HEK293 (cell line): ENCODE data around the gene CASP8.
A peak's percentile ranks its signal among the peaks of the same experiment; 100 is the strongest.

ENCODE experiments used
- BCL11A ChIP-seq: fragments of 450-650 bp; formaldehyde crosslinking; IDR thresholded peaks from 2 replicates; pipeline ENCODE4 v1.5.1; 2016; ENCODE audit warnings: low read depth, missing biosample characterization, missing genetic modification characterization
- CTCF ChIP-seq: fragments of 450-650 bp; formaldehyde crosslinking; IDR thresholded peaks from 2 replicates; pipeline ENCODE4 v1.5.1; 2016; ENCODE audit warnings: missing biosample characterization, missing genetic modification characterization
- KLF9 ChIP-seq: fragments of 450-650 bp; formaldehyde crosslinking; IDR thresholded peaks from 2 replicates; pipeline ENCODE4 v1.5.1; 2016; ENCODE audit warnings: missing biosample characterization, missing genetic modification characterization, low read depth
- PBX3 ChIP-seq: sonication (generic); formaldehyde crosslinking; IDR thresholded peaks from 2 replicates; pipeline ENCODE4 v1.8.1; 2022; ENCODE audit warnings: mild to moderate bottlenecking, moderate library complexity, missing genetic modification reagents
- PRDM4 ChIP-seq: fragments of 450-650 bp; formaldehyde crosslinking; IDR thresholded peaks from 2 replicates; pipeline ENCODE4 v1.5.1; 2017; ENCODE audit warnings: missing biosample characterization, missing genetic modification characterization
- ZBTB10 ChIP-seq: fragments of 450-650 bp; formaldehyde crosslinking; IDR thresholded peaks from 2 replicates; pipeline ENCODE4 v1.5.1; 2016; ENCODE audit warnings: missing biosample characterization, missing genetic modification characterization
- ZFP3 ChIP-seq: fragments of 450-650 bp; formaldehyde crosslinking; IDR thresholded peaks from 2 replicates; pipeline ENCODE4 v1.5.1; 2016; ENCODE audit warnings: low read depth, missing biosample characterization, missing genetic modification characterization
- ZNF311 ChIP-seq: fragments of 450-650 bp; formaldehyde crosslinking; IDR thresholded peaks from 2 replicates; pipeline ENCODE4 v1.5.1; 2017; ENCODE audit warnings: missing biosample characterization, missing genetic modification characterization, borderline replicate concordance
- ZNF600 ChIP-seq: fragments of 450-650 bp; formaldehyde crosslinking; IDR thresholded peaks from 2 replicates; pipeline ENCODE4 v1.5.1; 2016; ENCODE audit warnings: missing biosample characterization, missing genetic modification characterization
- ZNF621 ChIP-seq: fragments of 450-650 bp; formaldehyde crosslinking; IDR thresholded peaks from 2 replicates; pipeline ENCODE4 v1.5.1; 2017; ENCODE audit warnings: missing biosample characterization, missing genetic modification characterization
- ZNF768 ChIP-seq: fragments of 450-650 bp; formaldehyde crosslinking; IDR thresholded peaks from 2 replicates; pipeline ENCODE4 v1.5.1; 2018; ENCODE audit warnings: missing biosample characterization, mild to moderate bottlenecking, missing genetic modification characterization
- ZNF776 ChIP-seq: fragments of 450-650 bp; formaldehyde crosslinking; IDR thresholded peaks from 2 replicates; pipeline ENCODE4 v1.5.0; 2017; ENCODE audit warnings: missing biosample characterization, missing genetic modification characterization, borderline replicate concordance
- ZSCAN30 ChIP-seq: fragments of 450-650 bp; IDR thresholded peaks from 2 replicates; pipeline ENCODE4 v1.5.1; 2018; ENCODE audit warnings: missing biosample characterization, mild to moderate bottlenecking, missing genetic modification characterization, moderate library complexity

- no peak for TF ChIP-seq KLF9 (tag by site-specific recombination)
- no peak for TF ChIP-seq PRDM4
- peak; percentile 95 for TF ChIP-seq CTCF (tag by site-specific recombination)
- TF ChIP-seq ZNF311 (tag by site-specific recombination) = no peak
- no peak for TF ChIP-seq ZBTB10
- no peak for TF ChIP-seq ZNF600 (tag by site-specific recombination)
- peak; percentile 54; the same call in 1 of the 2 replicates for TF ChIP-seq ZSCAN30 (tag by site-specific recombination)
- TF ChIP-seq ZNF776 = no peak
- TF ChIP-seq ZFP3 (tag by site-specific recombination) = no peak
- no peak for TF ChIP-seq ZNF621 (tag by site-specific recombination)
- no peak for TF ChIP-seq PBX3
- no peak for TF ChIP-seq ZNF768 (tag by site-specific recombination)
- no peak for TF ChIP-seq BCL11A (tag by site-specific recombination)
Observed at GRCh38 chr2:201231781-201232466, 28.4 kb upstream of the CASP8 start.
